WI38 (cell line): ENCODE data around the gene ZIC5.

ENCODE experiments used
- H3K4me3 ChIP-seq: 2 replicates; pipeline ENCODE4 v1.5.1; 2011; ENCODE audit warnings: low read depth, mild to moderate bottlenecking, control low read depth, low read length
- TF ChIP-seq, protein P1 (sequence below): IDR thresholded peaks from 2 replicates; pipeline ENCODE4 v1.5.1; 2012; ENCODE audit warnings: low read depth, mild to moderate bottlenecking, control low read depth, low read length

Gene ZIC5

DNA sequence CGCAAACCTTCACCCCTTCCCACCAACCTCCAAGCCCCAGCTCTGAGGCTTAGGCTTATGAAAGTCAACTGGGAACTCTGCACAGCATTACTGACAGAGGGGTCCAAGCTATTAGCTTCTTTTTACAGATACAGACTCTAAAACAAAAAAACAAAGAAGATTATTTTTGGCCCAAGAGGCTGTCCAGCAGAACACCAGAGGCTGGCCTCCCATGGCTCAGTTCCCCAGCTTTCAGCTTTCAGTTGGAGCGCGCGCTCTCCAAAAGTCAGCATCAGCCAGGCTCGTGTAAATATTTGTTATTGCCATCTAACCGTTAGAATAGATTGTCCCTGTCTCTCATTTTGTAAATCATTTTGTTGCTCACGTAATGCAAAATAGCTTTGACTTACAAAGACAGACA is 58.4 kb downstream of the ZIC5 start:
- H3K4me3 ChIP-seq: no peak overlapping the region
- TF ChIP-seq, protein P1, sequence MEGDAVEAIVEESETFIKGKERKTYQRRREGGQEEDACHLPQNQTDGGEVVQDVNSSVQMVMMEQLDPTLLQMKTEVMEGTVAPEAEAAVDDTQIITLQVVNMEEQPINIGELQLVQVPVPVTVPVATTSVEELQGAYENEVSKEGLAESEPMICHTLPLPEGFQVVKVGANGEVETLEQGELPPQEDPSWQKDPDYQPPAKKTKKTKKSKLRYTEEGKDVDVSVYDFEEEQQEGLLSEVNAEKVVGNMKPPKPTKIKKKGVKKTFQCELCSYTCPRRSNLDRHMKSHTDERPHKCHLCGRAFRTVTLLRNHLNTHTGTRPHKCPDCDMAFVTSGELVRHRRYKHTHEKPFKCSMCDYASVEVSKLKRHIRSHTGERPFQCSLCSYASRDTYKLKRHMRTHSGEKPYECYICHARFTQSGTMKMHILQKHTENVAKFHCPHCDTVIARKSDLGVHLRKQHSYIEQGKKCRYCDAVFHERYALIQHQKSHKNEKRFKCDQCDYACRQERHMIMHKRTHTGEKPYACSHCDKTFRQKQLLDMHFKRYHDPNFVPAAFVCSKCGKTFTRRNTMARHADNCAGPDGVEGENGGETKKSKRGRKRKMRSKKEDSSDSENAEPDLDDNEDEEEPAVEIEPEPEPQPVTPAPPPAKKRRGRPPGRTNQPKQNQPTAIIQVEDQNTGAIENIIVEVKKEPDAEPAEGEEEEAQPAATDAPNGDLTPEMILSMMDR: no peak
